HG03460 (cell line): ENCODE data around the gene MEGF10.
"Not testable (repeated sequence)": the region's sequence is repeated elsewhere in the genome, so short reads cannot be mapped to it uniquely, and the experiment has no call there.

Experiments used
- ATAC-seq: cut with Tn5 transposase; IDR thresholded peaks from one replicate; pipeline ENCODE4 v1.9.1; 2021; ENCODE audit not compliant: unreplicated experiment

Gene MEGF10

DNA sequence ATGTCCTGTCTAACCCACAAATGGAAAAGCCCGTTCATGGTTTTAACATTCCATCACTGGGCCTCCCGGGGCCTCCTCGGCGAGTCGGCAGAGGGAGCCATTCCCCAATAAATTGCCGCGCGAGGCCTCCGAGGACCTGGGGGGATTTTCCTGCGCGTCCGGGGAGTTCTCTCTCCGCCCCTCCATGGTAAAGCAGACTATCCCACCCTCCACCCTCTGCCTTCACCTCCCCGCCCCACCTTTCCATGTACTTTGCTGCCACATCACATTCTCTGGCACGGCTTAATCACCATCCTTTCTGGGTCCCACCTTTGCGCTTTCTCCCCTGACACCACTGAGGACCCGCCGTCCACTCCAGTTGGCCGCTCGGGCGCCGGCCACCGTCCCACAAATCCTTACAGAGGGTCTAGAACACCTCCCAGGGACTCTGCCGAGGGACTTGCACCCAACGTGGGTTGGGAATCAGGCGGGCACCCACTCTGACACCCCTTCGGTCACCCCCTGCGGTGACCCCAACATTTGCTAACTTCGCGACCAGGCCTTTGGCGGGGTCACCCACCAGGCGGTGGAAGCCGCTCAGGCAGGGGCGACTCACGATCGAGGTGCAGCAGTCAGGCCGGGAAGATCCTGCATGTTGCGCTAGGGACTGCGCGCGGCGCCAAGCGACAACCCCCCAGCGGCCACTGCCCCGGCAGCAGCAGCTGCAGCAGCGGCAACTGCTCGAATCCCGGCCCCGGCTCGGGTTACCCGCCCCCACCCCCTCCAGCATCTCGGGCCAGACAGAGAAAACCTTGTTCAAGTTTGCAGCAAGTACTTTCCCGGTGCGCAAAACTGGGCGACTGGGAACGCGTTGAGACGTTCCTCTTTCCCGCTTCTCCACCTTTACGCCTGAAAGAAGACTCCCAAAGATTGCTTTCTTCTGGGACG lies at the start of gene MEGF10:
Gene MEGF10, plus strand, starts transcription at position 778 of the 927 bp plus-strand sequence. CDS start 40,513 bp downstream, outside the sequence.
- no peak for ATAC-seq

DNA sequence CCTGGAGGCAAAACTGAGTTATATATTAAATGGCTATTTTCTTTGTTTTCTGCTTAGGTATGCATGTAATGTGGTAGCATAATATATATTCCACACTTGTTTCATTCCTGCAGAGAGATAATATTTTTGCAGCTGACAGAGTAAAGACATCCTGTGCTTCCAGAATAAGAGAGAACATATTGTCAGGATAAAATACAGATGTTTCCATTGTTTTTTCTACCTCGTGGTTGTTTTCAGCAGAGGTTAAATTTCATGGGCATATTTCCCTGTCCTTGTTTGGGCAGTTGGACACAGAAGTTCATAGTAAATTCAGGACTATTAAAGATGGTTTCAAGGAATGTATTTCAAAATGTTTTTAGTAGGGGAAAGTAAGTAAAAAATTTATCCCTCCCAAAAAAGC lies 47.6 kb upstream of the MEGF10 start:
- no peak for ATAC-seq

DNA sequence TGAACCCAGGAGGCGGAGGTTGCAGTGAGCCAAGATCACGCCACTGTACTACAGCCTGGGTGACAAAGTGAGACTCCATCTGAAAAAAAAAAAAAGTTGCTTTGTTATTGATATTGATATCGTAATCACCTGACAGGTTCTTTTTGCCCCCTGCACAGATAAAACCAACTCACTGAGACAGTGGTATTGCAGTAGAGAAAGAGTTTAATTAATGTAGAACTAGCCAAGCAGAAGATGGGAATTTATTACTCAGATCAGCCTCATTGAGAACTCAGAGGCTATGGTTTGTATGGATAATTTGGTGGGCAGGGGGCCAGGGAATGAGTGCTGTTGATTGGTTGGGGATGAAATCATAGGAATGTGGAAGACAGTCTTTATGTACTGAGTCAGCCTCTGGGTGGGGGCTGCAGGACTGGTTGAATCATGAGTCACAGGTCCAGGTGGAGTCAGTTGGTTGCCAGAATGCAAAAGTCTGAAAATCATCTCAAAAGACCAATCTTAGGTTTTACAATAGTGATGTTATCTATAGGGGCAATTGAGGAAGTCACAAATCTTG lies 35.8 kb upstream of the MEGF10 start:
- ATAC-seq = no peak

DNA sequence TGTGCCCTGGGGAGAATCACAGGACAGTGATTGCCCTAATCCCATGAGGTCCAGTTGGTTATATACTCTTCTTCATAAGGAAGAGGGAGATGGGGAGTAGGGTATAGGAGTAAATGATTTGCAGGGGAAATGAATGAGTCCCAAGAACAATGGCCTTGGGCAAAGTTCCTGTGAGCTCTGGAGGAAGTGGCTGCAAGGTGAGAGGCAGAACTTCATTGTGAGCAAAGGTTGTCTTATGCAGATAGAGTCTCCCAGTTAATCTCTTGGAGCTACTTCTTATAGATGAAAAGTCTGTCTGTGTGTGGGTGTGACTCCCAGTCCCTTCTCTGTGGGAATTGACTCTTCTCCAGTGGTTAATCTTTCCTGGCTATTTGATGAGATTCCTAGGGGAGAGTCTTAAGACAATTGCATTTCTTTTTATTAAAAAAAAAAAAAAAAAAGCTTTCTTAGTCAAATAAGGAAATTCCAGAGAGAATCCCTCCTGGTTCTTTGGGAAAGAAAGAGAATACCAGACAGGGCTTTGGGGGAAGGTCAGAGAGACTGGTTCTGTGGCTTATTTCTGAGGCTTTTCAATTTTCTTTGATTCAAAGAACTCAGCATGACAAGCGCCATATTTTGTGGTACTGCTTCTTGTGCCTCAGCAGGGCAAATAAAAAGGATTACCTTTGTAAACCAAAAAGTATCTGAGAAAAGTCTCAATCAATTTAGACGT lies 33.6 kb upstream of the MEGF10 start:
- no peak for ATAC-seq

DNA sequence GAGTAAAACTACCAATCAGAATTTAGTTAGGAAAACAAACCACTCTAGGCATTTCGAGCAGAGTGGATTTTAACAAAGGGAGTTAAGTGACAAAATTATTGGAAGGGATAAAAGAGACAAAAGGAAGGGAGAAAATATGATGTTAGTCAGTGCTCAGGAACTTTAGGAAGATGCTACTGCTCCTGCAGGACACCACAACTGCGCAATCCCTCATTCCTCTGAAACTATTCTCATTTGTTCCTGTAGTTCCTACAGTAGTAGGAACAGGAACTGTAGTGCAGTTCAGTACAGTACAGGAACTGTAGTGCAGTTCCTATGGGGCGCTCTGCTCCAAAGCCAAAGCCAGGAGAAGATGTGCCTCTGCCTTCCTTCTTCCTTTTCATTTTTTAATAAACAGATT lies 29.9 kb upstream of the MEGF10 start:
- ATAC-seq = no peak

DNA sequence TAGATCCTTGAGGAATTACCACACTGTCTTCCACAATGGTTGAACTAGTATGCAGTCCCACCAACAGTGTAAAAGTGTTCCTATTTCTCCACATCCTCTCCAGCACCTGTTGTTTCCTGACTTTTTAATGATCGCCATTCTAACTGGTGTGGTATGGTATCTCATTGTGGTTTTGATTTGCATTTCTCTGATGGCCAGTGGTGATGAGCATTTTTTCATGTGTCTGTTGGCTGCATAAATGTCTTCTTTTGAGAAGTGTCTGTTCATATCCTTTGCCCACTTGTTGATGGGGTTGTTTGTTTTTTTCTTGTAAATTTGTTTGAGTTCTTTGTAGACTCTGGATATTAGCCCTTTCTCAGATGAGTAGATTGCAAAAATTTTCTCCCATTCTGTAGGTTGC lies 25.1 kb upstream of the MEGF10 start:
- not testable (repeated sequence) for ATAC-seq

DNA sequence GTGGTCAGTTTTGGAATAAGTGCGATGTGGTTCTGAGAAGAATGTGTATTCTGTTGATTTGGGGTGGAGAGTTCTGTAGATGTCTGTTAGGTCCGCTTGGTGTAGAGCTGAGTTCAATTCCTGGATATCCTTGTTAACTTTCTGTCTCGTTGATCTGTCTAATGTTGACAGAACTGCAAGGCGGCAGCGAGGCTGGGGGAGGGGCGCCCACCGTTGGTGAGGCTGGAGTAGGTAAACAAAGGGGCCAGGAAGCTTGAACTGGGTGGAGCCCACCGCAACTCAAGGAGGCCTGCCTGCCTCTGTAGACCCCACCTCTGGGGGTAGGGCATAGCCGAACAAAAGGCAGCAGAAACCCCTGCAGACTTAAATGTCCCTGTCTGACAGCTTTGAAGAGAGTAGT lies 22.3 kb upstream of the MEGF10 start:
- not testable (repeated sequence) for ATAC-seq

DNA sequence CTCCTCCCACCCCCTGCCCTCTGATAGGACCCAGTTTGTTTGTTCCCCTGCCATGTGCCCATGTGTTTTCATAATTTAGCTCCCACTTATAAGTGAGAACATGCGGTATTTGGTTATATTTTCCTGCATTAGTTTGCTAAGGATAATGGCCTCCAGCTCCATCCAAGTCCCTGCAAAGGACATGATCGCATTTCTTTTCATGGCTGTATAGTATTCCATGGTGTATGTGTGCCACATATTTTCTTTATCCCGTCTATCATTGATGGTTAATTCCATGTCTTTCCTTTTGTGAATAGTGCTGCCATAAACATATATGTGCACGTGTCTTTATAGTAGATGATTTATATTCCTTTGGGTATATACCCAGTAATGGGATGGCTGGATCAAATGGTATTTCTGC lies 19.9 kb upstream of the MEGF10 start:
- ATAC-seq = not testable (repeated sequence)

DNA sequence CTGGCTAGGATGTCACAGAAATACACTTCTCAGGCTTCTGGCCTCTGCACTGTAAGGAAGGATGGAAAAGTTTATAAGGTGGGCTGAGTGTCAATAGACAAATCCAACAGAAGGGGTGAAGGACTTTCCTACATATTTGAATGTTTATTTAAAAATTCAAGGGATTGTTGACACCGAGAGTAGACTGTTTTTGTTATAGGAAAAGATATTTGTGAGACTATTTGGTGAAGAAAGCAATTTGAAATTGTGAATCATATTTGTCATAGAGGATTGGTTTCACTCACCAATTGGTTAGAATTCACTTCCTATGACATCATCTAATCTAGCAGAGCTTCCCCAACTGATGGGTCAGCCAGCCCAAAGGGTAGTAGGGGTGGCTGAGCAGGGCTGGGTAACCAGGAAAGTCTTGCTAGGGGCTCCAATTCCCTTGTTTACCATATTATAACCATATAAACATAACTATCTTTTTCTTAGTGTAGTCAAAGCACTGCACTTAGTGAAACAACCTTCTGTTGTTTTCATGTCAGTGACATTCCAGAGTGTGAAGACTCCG lies 14.9 kb upstream of the MEGF10 start:
- no peak for ATAC-seq

DNA sequence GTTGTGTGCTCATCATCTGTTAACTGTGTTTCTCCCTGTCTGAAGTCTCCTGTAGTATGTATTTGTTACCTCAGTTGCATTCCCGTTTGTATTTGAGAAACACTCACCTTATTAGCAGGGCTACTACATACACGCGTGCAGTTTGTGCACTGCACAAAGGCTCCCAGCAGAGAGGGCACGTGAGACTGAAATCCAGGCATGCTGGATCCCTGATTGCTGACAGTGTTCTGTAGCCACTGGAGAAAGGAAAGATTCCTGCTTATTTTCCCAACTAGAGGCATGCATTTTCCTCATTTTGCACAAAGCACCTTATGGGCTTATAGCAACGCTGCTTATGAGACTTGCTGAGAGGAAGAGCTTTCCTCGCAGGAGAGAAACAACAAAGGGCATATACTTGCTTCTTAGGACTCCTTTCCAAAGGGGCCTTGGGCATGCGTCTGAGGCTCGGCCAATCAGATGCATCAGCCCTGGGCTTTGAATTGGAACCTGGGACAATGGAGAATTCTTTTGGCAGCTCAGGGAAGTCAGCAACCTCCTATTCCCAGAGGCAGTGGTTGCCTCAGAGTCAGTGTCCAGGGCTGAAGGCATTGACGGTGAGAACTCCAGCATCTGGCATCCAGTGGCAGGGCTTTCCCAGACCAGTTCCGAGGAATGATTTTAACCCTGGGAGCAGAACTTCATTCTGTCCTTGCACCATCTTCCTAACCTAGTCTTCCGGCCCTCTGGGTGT lies 9.9 kb upstream of the MEGF10 start:
- ATAC-seq = no peak

DNA sequence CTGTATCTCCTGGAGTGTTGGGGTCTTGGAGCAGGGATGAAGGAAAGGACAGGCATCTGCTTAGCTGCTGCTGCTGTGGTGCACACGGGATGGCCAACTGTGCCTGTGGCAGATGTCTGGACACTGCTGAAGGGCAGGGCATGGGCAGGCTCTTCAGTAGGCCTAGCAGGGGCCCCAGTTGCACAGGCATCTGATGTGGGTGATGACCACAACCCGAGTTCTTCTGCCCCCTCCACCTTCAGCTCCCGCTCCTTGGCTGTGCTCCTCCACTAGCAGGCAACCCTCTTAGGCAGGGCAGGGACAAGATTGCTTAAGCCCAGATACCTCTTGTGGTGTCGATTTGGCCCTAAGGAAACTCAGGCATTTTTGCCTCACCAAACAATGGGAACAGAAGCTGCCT lies 9.0 kb upstream of the MEGF10 start:
- ATAC-seq = no peak

DNA sequence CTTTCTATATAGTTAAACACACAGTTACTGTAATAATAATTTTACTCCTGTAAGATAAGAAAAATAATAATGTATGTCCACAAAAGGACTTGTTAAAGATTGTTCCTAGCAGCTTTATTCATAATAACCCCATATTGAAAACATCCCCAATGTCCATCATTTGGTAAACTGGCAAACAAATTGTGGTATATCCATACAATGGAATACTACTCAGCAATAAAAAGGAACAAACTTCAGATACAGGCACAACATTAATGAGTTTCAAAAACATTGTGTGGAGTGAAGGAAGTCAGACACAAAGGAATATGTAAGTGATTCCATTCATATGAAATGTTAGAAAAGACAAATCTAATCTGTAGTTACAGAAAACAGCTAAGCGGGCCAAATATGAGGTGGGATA lies 1.9 kb upstream of the MEGF10 start:
- no peak for ATAC-seq

DNA sequence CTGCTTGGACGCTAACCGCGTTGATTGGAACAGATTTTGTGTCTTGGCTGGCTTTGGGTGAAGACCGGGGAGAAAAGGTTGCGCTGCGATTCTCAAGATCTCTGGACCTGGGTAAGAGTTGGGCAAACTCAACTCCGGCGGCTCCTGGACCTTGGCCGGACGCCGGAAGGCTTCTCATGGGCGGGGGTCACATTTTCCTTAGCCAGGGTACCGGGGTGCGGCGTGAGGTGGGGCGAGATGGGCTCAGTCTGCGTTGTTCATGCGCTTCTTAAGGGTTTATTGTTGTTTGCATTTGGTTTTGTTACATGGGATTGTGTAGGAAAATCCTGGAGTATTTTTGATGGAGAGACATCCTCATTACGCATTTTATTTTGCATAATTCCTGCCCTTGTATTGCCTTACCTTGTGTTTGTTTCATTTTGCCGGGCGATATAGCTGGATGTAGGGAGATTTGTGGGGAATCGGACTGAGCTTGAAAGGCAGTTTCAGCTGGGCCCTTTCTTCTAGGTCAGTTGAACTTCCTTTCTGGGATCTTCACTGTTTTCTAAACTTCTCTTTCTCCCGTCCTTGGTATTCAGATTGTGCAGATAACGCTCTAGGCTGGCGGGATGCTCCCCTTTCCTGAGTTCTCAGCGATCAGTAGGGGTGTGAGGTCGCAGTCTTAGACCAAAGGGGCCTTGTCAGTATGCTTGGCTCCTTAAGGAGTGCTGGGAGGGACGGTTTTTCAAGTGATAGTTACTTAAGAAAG lies 524 bp downstream of the MEGF10 start:
- ATAC-seq = no peak

DNA sequence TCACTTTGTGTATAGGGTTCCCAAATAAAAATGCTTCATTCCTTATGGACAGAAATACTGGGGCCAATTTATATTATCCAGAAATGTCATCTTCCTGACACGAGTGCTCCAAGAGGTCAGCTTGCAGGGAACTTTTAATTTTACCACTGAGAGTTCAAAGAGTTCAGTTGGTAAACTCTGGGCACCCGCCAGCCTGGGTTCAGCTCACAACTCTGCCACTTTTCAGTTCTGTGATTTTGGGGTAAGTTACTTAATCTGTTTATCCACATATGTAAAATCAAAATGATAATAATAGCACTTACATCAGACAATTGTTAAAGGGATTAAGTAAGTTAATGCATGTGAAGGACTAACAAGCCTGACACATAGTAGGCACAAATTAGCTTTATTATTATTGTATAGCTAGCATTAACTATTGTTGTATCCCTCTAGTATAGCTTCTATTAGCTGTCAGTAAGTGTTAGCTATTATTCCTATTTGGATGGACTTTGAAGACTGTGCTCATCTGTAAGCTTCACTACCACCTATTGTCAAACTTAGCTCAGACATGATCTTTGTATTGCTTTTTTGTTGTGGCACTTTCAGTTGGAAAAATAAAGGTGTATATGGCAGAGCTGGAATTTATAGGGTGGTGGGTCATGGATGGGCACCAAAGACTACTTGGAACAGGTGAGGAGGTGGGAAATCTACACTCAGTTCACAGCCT lies 1.6 kb downstream of the MEGF10 start:
- ATAC-seq = no peak

DNA sequence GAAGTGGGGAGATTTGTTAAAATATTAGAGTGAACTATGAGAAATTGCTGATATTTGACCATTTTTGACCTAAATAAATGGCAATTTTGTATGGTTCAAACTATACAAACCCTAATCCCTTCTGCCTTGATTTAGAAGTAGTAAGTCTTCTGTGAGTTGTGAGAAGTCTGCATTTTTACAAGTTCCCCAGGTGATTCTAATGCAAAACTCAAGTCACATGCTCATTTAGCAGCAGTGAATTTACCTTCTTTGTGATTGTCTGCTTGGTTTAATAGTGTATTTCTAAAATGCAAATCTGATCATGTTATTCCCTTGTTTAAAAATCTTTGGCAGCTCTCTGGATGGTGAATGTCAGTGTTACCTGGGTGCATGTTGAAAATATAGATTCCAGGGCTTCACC lies 2.8 kb downstream of the MEGF10 start:
- ATAC-seq = no peak

DNA sequence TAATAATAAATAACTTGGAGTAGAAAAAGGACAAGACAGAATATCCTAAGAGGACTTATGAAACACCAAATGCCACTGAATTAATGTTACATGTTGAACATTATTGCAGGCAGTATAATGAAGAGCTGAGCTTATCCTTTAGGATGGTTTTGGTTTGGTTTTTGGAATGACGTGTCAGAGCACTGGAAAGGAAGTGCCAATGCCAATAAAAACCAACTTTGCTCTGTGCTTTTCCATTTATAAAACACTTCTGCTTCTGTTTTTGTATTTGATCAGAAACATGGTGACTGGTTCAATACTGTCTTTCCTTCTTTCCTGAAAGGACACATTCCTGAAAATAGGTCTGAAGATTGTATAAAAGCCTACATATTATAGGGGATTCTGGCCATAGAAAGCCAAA lies 4.2 kb downstream of the MEGF10 start:
- no peak for ATAC-seq

DNA sequence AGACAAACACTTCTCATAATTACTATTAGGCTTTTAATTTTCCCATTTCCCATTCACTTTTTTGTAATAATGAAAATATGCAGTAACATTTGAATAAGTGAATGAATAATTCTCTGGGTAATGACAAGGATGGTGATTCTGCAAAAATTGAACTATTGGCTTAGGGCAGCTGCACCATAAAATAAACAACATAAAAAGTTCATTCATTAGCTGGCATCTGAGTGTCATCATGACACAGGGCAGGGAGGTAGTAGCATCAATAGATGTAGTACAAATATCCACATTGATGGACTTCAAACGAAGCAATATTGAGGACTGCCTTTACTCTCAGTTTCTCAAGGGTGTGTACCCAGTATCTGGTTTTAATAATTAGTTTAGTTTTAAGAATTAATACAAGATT lies 4.9 kb downstream of the MEGF10 start:
- no peak for ATAC-seq

DNA sequence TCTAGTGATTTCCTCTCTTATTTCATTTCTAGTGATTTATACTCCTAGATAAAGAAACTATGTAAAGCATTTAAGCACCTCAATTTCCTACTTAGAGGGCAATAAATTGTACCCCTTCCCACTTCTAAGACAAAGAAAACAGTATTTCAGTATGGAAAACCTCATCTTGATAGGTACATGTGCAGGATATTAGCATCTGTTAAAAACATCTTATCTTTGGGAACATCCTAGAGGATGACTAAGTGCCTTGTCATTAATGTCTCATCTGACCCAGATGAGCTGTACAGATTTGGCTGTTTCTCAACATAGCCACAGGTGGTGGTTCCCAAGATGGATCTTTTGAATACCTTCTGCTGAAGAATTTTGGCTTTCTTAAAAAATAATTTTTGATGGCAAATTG lies 5.7 kb downstream of the MEGF10 start:
- ATAC-seq = no peak

DNA sequence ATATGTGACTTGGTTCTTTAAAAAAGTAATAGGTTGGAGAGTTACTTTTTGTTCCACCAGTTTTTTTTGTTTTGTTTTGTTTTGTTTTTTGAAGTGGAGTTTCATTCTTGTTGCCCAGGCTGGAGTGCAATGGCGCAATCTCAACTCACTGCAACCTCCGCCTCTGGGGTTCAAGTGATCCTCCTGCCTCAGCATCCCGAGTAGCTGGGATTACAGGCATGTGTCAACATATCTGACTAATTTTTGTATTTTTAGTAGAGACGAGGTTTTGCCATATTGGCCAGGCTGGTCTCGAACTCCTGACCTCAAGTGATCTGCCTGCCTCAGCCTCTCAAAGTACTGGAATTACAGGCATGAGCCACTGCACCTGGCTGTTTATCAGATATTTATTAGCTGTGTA lies 6.3 kb downstream of the MEGF10 start:
- ATAC-seq = not testable (repeated sequence)
